ENCODE data around the gene LEMD3. TPM values are rescaled to one million over a fixed set of nuclear protein-coding genes. Genes with fewer than 3 reads are reported as not detected.

LEMD3 gene
- total RNA-seq (10 to 100 TPM; 34.4 to 53.4 TPM), polyA plus RNA-seq (ENCODE audit: insufficient read length in 2 of 2) (10 to 100 TPM; 29.0 to 34.6 TPM)
- long read RNA-seq, donor 1, full-length matches to known transcripts = 6 of 6 reads
- long read RNA-seq, donor 1, partial matches to known transcripts = 0 of 6 reads
- long read RNA-seq, donor 1, other reads (novel, unspliced or antisense) = 0 of 6 reads
- long read RNA-seq, donor 2, full-length matches to known transcripts = 2 of 2 reads
- long read RNA-seq, donor 2, partial matches to known transcripts = 0 of 2 reads
- long read RNA-seq, donor 2, other reads (novel, unspliced or antisense) = 0 of 2 reads
- long read RNA-seq, donor 3, full-length matches to known transcripts = 3 of 3 reads
- long read RNA-seq, donor 3, partial matches to known transcripts = 0 of 3 reads
- long read RNA-seq, donor 3, other reads (novel, unspliced or antisense) = 0 of 3 reads
- long read RNA-seq, donor 4, partial matches to known transcripts = 0 of 2 reads
- long read RNA-seq, donor 4, other reads (novel, unspliced or antisense) = 0 of 2 reads

DNA sequence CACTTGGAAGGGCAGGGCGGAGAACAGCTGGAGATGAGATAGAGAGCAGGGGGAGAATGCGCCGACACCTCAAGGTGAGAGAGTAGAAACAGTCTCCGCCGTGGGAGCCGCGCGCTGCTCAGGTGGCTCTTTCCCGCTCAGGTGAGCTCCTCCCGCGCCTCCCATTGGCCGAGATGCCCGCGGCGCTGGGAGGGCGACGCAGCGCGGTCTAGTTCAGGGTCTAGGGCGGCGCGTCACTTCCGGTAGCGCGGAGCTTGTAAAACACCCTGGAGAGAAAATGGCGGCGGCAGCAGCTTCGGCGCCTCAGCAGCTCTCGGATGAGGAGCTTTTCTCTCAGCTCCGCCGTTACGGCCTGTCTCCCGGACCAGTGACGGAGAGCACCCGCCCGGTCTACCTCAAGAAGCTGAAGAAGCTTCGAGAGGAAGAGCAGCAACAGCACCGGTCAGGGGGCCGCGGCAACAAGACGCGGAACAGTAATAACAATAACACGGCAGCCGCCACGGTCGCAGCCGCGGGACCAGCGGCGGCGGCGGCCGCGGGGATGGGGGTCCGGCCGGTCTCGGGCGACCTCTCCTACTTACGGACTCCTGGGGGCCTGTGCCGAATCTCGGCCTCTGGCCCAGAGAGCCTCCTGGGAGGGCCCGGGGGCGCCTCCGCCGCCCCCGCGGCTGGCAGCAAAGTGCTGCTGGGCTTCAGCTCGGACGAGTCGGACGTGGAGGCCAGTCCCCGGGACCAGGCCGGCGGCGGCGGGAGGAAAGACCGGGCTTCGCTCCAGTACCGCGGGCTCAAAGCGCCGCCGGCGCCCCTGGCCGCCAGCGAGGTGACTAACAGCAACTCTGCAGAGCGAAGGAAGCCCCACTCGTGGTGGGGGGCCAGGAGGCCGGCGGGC is at the start of gene LEMD3:
LEMD3 (plus strand) TSS at position 264 of the 889 bp plus-strand sequence; CDS start at position 278, 14 bp downstream.
- H3K27ac ChIP-seq (ENCODE audit: low read depth, low read length) = peak within 1 kb of the TSS; percentile 96
- peak within 1 kb of the TSS; percentile 85 for H3K4me3 ChIP-seq (ENCODE audit: low read depth, low read length)
- no peaks in the 10 kb centered on the region for H3K27me3 ChIP-seq (ENCODE audit: control insufficient read depth, insufficient read depth, low read length)
- peak; percentile 83 to 99 (median 92) for DNase-seq (ENCODE audit: low read depth in 4 of 6, low spot score in 6 of 6)
- peaks cover 2% of the 10 kb centered on the region for H3K36me3 ChIP-seq (ENCODE audit: control insufficient read depth, insufficient read depth, low read length)
- peaks cover 3% of the 10 kb centered on the region for H3K4me1 ChIP-seq (ENCODE audit: control insufficient read depth, insufficient read depth, low read length)
- H3K9me3 ChIP-seq (ENCODE audit: control insufficient read depth, insufficient read depth, low read length) = no peaks in the 10 kb centered on the region
- WGBS (ENCODE audit: insufficient coverage) = under 1% methylated on average over 91 of the region's 91 CpGs

DNA sequence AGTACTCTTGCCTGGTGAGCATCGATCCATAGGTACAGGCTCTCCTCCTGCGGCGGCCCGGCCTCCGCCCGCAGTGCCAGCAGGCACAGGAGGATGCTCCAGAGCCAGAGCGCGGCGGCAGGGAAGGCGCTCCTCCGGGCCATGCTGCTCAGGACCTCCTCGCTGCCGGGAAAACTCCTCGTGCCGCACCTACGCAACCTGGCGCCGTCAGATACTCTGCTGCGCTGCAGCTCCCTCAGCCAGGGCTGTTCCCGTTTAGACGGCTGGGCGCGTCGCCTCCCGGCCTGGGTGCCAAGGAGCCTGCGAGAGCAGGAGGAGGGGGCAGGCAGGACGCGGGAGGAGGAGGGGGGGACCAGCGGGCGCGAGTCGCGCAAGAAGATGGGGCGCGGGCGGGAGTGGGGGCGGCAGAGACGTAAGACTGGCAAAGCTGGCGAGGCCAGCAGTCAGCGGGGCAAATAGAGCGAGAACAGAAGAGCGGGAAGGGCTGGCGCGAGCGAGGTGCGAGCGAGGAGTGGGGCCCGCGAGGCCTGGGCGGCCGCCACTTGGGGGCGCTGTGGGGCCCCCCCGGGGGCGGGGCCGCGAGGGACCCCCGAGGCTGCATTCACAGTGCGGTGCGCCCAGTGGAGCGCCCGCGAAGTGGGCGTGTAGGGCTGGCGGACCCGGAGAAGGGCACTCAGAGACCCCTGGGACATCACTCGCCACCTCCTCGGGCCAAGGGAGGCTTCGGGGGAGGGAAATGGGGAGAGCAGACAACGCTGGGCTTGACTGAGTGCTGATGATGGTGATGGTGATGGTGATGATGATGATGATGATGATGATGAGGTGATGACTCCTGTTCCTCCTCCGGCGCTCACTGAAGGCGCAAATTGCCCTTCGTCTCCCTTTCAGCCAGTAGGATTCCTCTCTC is 48.1 kb upstream of the LEMD3 start, which contains the start of gene WIF1:
WIF1 (minus strand) TSS at position 257 of the 907 bp plus-strand sequence; CDS start at position 143, 114 bp downstream.
- Histone ChIP-seq H3K9me3 (ENCODE audit: control insufficient read depth, insufficient read depth, low read length) (no peaks in the 10 kb centered on the region), H3K36me3 (ENCODE audit: control insufficient read depth, insufficient read depth, low read length) (no peaks in the 10 kb centered on the region), H3K27ac (ENCODE audit: low read depth, low read length) (no peak within 1 kb of the TSS), H3K4me1 (ENCODE audit: control insufficient read depth, insufficient read depth, low read length) (peaks cover 14% of the 10 kb centered on the region), H3K4me3 (ENCODE audit: low read depth, low read length) (peak within 1 kb of the TSS; percentile 24), H3K27me3 (ENCODE audit: control insufficient read depth, insufficient read depth, low read length) (peaks cover 56% of the 10 kb centered on the region)
- 3% methylated on average over 73 of the region's 73 CpGs for WGBS (ENCODE audit: insufficient coverage)
- peak in 2 of 6 donors; percentile 69 to 74 for DNase-seq (ENCODE audit: low read depth in 4 of 6, low spot score in 6 of 6)

DNA sequence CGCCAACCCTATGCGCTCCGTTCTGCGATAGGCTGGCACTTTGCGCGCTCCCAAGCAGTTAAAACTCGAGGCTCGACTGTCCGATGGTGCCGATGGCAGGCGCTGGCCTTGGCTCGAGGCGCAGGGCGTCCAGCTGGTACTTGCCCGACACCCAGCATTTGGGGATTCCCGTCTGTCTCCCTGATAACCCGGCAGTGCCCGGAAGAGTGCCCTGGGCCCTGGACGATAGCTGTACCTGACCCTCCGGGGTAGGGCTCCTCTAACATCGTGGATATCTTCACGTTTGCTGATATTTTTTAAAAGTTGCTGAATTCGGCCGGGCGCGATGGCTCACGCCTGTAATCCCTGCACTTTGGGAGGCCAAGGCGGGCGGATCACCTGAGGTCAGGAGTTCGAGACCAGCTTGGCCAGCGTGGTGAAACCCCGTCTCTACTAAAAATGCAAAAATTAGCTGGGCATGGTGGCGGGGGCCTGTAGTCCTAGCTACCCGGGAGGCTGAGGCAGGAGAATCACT is 47.4 kb upstream of the LEMD3 start:
- Histone ChIP-seq H3K36me3 (ENCODE audit: control insufficient read depth, insufficient read depth, low read length) (no peaks in the 10 kb centered on the region), H3K27ac (ENCODE audit: low read depth, low read length) (no peak overlapping the region), H3K4me1 (ENCODE audit: control insufficient read depth, insufficient read depth, low read length) (peaks cover 14% of the 10 kb centered on the region), H3K4me3 (ENCODE audit: low read depth, low read length) (no peak overlapping the region), H3K27me3 (ENCODE audit: control insufficient read depth, insufficient read depth, low read length) (peaks cover 59% of the 10 kb centered on the region), H3K9me3 (ENCODE audit: control insufficient read depth, insufficient read depth, low read length) (no peaks in the 10 kb centered on the region)
- 75% methylated on average over 34 of the region's 34 CpGs for WGBS (ENCODE audit: insufficient coverage)
- no peak for DNase-seq (ENCODE audit: low read depth in 4 of 6, low spot score in 6 of 6)

DNA sequence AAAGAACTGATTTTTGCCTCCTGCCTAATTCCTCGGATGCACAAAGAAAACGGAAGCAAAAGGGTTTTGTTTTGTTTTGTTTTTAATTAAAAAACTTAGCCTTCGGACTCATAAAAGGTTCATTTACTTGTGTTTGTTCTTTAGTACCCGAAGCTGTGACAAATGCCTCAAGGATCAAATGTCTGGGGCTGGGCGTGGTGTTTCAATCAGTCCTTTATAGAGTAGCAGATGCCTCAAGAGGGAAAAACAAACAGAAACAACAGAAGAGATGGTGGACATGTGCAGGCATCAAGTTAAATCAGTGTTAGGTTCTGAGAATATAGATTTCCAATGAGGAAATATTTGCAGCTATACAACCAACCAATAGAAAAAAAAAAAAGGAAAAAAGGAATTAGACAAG is 46.7 kb upstream of the LEMD3 start:
- Histone ChIP-seq H3K9me3 (ENCODE audit: control insufficient read depth, insufficient read depth, low read length) (no peaks in the 10 kb centered on the region), H3K27me3 (ENCODE audit: control insufficient read depth, insufficient read depth, low read length) (peaks cover 59% of the 10 kb centered on the region), H3K36me3 (ENCODE audit: control insufficient read depth, insufficient read depth, low read length) (no peaks in the 10 kb centered on the region), H3K4me3 (ENCODE audit: low read depth, low read length) (no peak overlapping the region), H3K4me1 (ENCODE audit: control insufficient read depth, insufficient read depth, low read length) (peaks cover 14% of the 10 kb centered on the region), H3K27ac (ENCODE audit: low read depth, low read length) (no peak overlapping the region)
- WGBS (ENCODE audit: insufficient coverage) = 15% methylated on average over 4 of the region's 5 CpGs
- no peak for DNase-seq (ENCODE audit: low read depth in 4 of 6, low spot score in 6 of 6)

DNA sequence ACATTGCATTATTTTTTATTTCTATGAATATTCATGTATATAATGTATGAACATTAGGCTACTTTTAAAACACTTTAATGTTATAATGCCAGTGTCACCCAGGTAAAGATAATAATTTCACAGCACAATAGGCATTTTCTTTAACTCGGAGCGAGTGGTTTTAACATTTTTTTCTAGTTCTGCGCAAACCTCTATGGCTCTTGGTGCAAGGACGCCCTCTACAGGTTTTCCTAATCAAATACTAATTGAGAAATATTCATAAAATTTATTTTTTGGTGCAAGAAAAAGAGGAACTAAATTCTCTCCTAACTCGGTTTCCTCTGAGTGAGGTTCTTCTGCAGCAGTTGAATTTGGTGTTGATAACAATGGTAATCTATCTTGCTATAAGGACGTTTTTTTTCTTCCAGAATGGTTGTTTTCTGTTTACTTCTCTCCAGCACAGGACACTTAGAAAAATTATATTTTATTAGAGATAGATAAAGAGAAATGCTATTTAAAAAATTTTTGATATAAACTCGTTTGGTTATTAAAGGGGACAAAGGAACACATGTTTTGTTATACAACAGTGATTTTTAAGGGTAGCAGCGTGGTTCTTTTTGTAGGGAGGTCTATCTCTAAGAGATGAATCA is 45.8 kb upstream of the LEMD3 start:
- H3K27ac ChIP-seq (ENCODE audit: low read depth, low read length) = no peak overlapping the region
- no peaks in the 10 kb centered on the region for H3K9me3 ChIP-seq (ENCODE audit: control insufficient read depth, insufficient read depth, low read length)
- 33% methylated on average over 2 of the region's 8 CpGs for WGBS (ENCODE audit: insufficient coverage)
- H3K4me1 ChIP-seq (ENCODE audit: control insufficient read depth, insufficient read depth, low read length) = peaks cover 14% of the 10 kb centered on the region
- no peak overlapping the region for H3K4me3 ChIP-seq (ENCODE audit: low read depth, low read length)
- peaks cover 61% of the 10 kb centered on the region for H3K27me3 ChIP-seq (ENCODE audit: control insufficient read depth, insufficient read depth, low read length)
- peak in 5 of 6 donors; percentile 28 to 85 (median 38) for DNase-seq (ENCODE audit: low read depth in 4 of 6, low spot score in 6 of 6)
- H3K36me3 ChIP-seq (ENCODE audit: control insufficient read depth, insufficient read depth, low read length) = no peaks in the 10 kb centered on the region

DNA sequence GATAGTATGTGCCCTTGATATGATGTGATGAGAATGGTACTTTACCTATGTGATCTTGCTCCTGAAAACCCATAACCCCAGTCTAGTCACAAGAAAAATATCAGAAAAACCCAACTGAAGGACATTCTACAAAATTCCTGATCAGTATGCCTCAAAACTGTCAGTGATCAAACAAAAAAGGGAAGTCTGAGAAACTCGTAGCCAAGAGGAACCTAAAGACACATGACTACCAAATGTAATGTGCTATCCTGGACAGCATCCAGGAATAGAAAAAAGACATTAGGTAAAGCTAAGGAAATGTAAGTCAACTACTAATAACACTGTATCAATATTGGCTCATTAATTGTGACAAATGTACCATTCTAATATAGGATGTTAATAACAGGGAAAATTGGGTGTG is 44.1 kb upstream of the LEMD3 start:
- no CpG with 5 or more reads among the region's 1 CpG for WGBS (ENCODE audit: insufficient coverage)
- H3K36me3 ChIP-seq (ENCODE audit: control insufficient read depth, insufficient read depth, low read length) = no peaks in the 10 kb centered on the region
- H3K4me3 ChIP-seq (ENCODE audit: low read depth, low read length) = no peak overlapping the region
- H3K27me3 ChIP-seq (ENCODE audit: control insufficient read depth, insufficient read depth, low read length) = peaks cover 52% of the 10 kb centered on the region
- H3K9me3 ChIP-seq (ENCODE audit: control insufficient read depth, insufficient read depth, low read length) = no peaks in the 10 kb centered on the region
- no peak for DNase-seq (ENCODE audit: low read depth in 4 of 6, low spot score in 6 of 6)
- no peak overlapping the region for H3K27ac ChIP-seq (ENCODE audit: low read depth, low read length)
- peaks cover 14% of the 10 kb centered on the region for H3K4me1 ChIP-seq (ENCODE audit: control insufficient read depth, insufficient read depth, low read length)

DNA sequence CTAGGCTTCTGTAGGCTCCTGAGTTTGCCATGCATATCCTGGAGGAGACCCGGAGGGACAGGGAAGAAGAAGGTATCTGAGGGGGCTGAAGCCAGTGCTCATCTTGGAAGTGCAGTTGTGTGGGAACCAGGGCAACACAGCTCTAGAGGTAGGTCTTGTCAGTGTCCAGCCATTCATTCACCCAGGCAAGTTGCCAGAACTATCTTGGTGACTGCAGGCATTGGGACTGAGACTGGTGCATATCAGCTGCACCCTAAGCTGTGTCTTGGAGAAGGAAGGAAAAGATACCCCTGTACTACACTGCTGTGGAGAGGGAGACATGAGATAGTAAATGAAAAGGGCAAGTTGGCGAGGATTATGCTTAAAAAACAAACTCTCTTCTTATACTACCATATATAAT is 43.4 kb upstream of the LEMD3 start:
- no peak overlapping the region for H3K27ac ChIP-seq (ENCODE audit: low read depth, low read length)
- H3K9me3 ChIP-seq (ENCODE audit: control insufficient read depth, insufficient read depth, low read length) = no peaks in the 10 kb centered on the region
- H3K4me1 ChIP-seq (ENCODE audit: control insufficient read depth, insufficient read depth, low read length) = peaks cover 11% of the 10 kb centered on the region
- H3K4me3 ChIP-seq (ENCODE audit: low read depth, low read length) = no peak overlapping the region
- peaks cover 45% of the 10 kb centered on the region for H3K27me3 ChIP-seq (ENCODE audit: control insufficient read depth, insufficient read depth, low read length)
- H3K36me3 ChIP-seq (ENCODE audit: control insufficient read depth, insufficient read depth, low read length) = no peaks in the 10 kb centered on the region
- no peak for DNase-seq (ENCODE audit: low read depth in 4 of 6, low spot score in 6 of 6)
- WGBS (ENCODE audit: insufficient coverage) = 40% methylated on average over 1 of the region's 2 CpGs

DNA sequence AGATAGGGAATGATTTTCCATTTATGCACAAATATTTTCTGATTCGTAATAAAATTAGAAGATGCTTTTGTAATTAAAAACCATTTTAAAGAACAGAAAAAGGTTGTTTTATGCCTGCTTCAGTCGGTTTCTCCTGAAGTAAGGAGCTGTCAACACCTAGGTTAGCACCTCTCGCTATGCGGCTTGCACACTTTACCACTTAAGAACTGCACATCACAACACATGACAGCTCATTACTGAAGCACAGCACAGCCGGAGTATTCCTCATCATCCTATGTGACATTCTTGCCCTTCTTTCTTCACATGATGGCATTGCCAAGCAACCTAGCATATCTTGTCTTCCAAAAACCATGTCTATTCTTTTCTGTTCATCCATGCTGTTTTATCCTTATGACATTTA is 42.9 kb upstream of the LEMD3 start:
- no peaks in the 10 kb centered on the region for H3K9me3 ChIP-seq (ENCODE audit: control insufficient read depth, insufficient read depth, low read length)
- H3K36me3 ChIP-seq (ENCODE audit: control insufficient read depth, insufficient read depth, low read length) = no peaks in the 10 kb centered on the region
- DNase-seq (ENCODE audit: low read depth in 4 of 6, low spot score in 6 of 6) = no peak
- H3K27me3 ChIP-seq (ENCODE audit: control insufficient read depth, insufficient read depth, low read length) = peaks cover 40% of the 10 kb centered on the region
- no peak overlapping the region for H3K4me3 ChIP-seq (ENCODE audit: low read depth, low read length)
- H3K27ac ChIP-seq (ENCODE audit: low read depth, low read length) = no peak overlapping the region
- peaks cover 6% of the 10 kb centered on the region for H3K4me1 ChIP-seq (ENCODE audit: control insufficient read depth, insufficient read depth, low read length)
- 70% methylated on average over 4 of the region's 5 CpGs for WGBS (ENCODE audit: insufficient coverage)
